HepG2 (cell line): Measurements from ENCODE around the gene PARN. TPM values are rescaled to one million over a fixed set of nuclear protein-coding genes. Genes with fewer than 3 reads are reported as not detected.

ENCODE experiments used
- ARID3A ChIP-seq: IDR thresholded peaks from 2 replicates; pipeline ENCODE4 v1.6.1; 2012; ENCODE audit warnings: low read depth, low read length, improper control_type of control experiment
- ATF2 ChIP-seq: sonication (generic); formaldehyde crosslinking; IDR thresholded peaks from 2 replicates; pipeline ENCODE4 v1.4.0; 2020; ENCODE audit warnings: missing genetic modification reagents
- ERF ChIP-seq: IDR thresholded peaks from 2 replicates; pipeline ENCODE4 v1.6.1; 2018; ENCODE audit warnings: missing biosample characterization, missing genetic modification reagents
- FLYWCH1 ChIP-seq: sonication (generic); formaldehyde crosslinking; IDR thresholded peaks from 2 replicates; pipeline ENCODE4 v1.8.1; 2023; ENCODE audit warnings: mild to moderate bottlenecking, missing genetic modification reagents
- GABPA ChIP-seq, 2 experiments: IDR thresholded peaks; 2 replicates each; pipeline ENCODE4 v1.6.1; 2011 to 2016; ENCODE audit warnings: low read depth in 2 of 2, low read length in 1 of 2, missing biosample characterization in 1 of 2, missing genetic modification characterization in 1 of 2
- GRHL1 ChIP-seq: sonication (generic); formaldehyde crosslinking; conservative IDR thresholded peaks from 2 replicates; pipeline ENCODE4 v1.8.0; 2022; ENCODE audit warnings: missing genetic modification reagents
- HOXA9 ChIP-seq: sonication (generic); formaldehyde crosslinking; IDR thresholded peaks from 2 replicates; pipeline ENCODE4 v1.8.1; 2022; ENCODE audit warnings: missing genetic modification reagents, mild to moderate bottlenecking, moderate library complexity, borderline replicate concordance
- NFRKB ChIP-seq: fragments of 450-650 bp; IDR thresholded peaks from 2 replicates; pipeline ENCODE4 v1.6.1; 2017
- PAWR ChIP-seq: sonication (generic); formaldehyde crosslinking; IDR thresholded peaks from 2 replicates; pipeline ENCODE4 v1.4.0; 2020; ENCODE audit warnings: missing genetic modification reagents, mild to moderate bottlenecking, borderline replicate concordance
- PHF5A ChIP-seq: IDR thresholded peaks from one replicate; pipeline ENCODE4 v1.6.1; 2018; ENCODE audit warnings: low read depth, missing genetic modification reagents; ENCODE audit not compliant: unreplicated experiment
- RAD21 ChIP-seq: fragments of 450-650 bp; formaldehyde crosslinking; IDR thresholded peaks from 2 replicates; pipeline ENCODE4 v1.5.0; 2020; ENCODE audit warnings: mild to moderate bottlenecking
- SMAD1 ChIP-seq: sonication (generic); formaldehyde crosslinking; IDR thresholded peaks from 2 replicates; pipeline ENCODE4 v1.4.0; 2020; ENCODE audit warnings: missing genetic modification reagents, low read depth, mild to moderate bottlenecking, borderline replicate concordance
- TOE1 ChIP-seq: sonication (generic); formaldehyde crosslinking; IDR thresholded peaks from 2 replicates; pipeline ENCODE4 v1.4.0; 2020; ENCODE audit warnings: mild to moderate bottlenecking, missing genetic modification reagents
- ZBTB37 ChIP-seq: sonication (generic); formaldehyde crosslinking; IDR thresholded peaks from 2 replicates; pipeline ENCODE4 v1.4.0; 2020; ENCODE audit warnings: mild to moderate bottlenecking, missing genetic modification reagents
- ZBTB43 ChIP-seq: sonication (generic); formaldehyde crosslinking; conservative IDR thresholded peaks from 2 replicates; pipeline ENCODE4 v1.4.0; 2020; ENCODE audit warnings: missing genetic modification reagents
- ZFP41 ChIP-seq: sonication (generic); formaldehyde crosslinking; IDR thresholded peaks from 2 replicates; pipeline ENCODE4 v1.4.0; 2020; ENCODE audit warnings: mild to moderate bottlenecking, missing genetic modification reagents, borderline replicate concordance
- ZNF136 ChIP-seq: sonication (generic); formaldehyde crosslinking; IDR thresholded peaks from 2 replicates; pipeline ENCODE4 v1.8.1; 2022; ENCODE audit warnings: low read depth, mild to moderate bottlenecking, moderate library complexity, missing genetic modification reagents
- ZNF550 ChIP-seq: sonication (generic); formaldehyde crosslinking; IDR thresholded peaks from 2 replicates; pipeline ENCODE4 v1.4.0; 2020; ENCODE audit warnings: mild to moderate bottlenecking, missing genetic modification reagents, borderline replicate concordance
- ZNF563 ChIP-seq: sonication (generic); formaldehyde crosslinking; IDR thresholded peaks from 2 replicates; pipeline ENCODE4 v1.8.0; 2022; ENCODE audit warnings: mild to moderate bottlenecking, moderate library complexity, missing genetic modification reagents
- ZNF567 ChIP-seq: sonication (generic); formaldehyde crosslinking; IDR thresholded peaks from 2 replicates; pipeline ENCODE4 v1.8.1; 2023; ENCODE audit warnings: mild to moderate bottlenecking, missing genetic modification reagents, borderline replicate concordance
- ZNF746 ChIP-seq: sonication (generic); formaldehyde crosslinking; IDR thresholded peaks from 2 replicates; pipeline ENCODE4 v1.8.0; 2022; ENCODE audit warnings: mild to moderate bottlenecking, missing genetic modification reagents
- ZNF776 ChIP-seq: sonication (generic); formaldehyde crosslinking; IDR thresholded peaks from 2 replicates; pipeline ENCODE4 v1.4.0; 2020; ENCODE audit warnings: mild to moderate bottlenecking, missing genetic modification reagents
- polyA plus RNA-seq, 8 experiments: library from polyadenylated mRNA; depleted of rRNA in 3 of 8; stranded (reverse) in 7 of 8; unstranded in 1 of 8; fragments of >200 nt; fragmentation: Illumina TruSeq in 4 of 8; extraction: Trizol in 4 of 8; gene quantifications; 2 replicates each; pipeline versions ENCODE4 v1.2.1 to v1.2.3, GENCODE V29; 2011 to 2016; ENCODE audit warnings: low read depth in 4 of 8, missing spikeins in 1 of 8, mixed read lengths in 1 of 8; ENCODE audit not compliant: insufficient read depth in 1 of 8
- total RNA-seq, 5 experiments: library from RNA; depleted of rRNA; stranded (reverse); fragments of >200 nt; fragmentation: Illumina TruSeq; extraction: Trizol; gene quantifications; 2 replicates each; pipeline ENCODE4 v1.2.3, GENCODE V29; 2016; ENCODE audit warnings: low read depth in 1 of 5

The PARN gene
- total and polyA plus RNA-seq, 2 of the 13 experiments (the other 11 are each of a cell fraction or from before 2014, with no cell fraction given) = 13.3 to 47.6 TPM

- TF ChIP-seq NFRKB (no peak), ZBTB43 (CRISPR knock-in tag) (peak; percentile 55; the same call in 1 of the 2 replicates), FLYWCH1 (no peak), GRHL1 (no peak), ZNF550 (CRISPR knock-in tag) (no peak), ERF (peak; percentile 93), PHF5A (CRISPR knock-in tag) (peak; percentile 73), ZNF136 (CRISPR knock-in tag) (0 out of 2 replicates have a peak, but pooled peaks have one; percentile 18), ZBTB37 (no peak; the same call in 1 of the 2 replicates), ZNF746 (no peak), GABPA (IDR thresholded peaks at IDR 0.05; ENCODE audit: low read depth, low read length) (no peak), GABPA (CRISPR knock-in tag; IDR thresholded peaks at IDR 0.05; ENCODE audit: low read depth) (no peak), PAWR (CRISPR knock-in tag) (no peak), ZNF567 (CRISPR knock-in tag) (no peak), TOE1 (no peak), HOXA9 (CRISPR knock-in tag) (no peak), ATF2 (CRISPR knock-in tag) (peak; percentile 95), SMAD1 (CRISPR knock-in tag) (no peak), RAD21 (CRISPR knock-in tag) (peak; percentile 9), ZNF776 (CRISPR knock-in tag) (no peak), ZFP41 (CRISPR knock-in tag) (no peak), ZNF563 (CRISPR knock-in tag) (no peak), ARID3A (peak; percentile 100)
These were observed 67.2 kb downstream of the PARN start (continued) for GRCh38 chr16:14562691-14563491.
